HEK293 (cell line): ENCODE measurements around the gene CFL1.
"Not testable (repeated sequence)": the region's sequence is repeated elsewhere in the genome, so short reads cannot be mapped to it uniquely, and the experiment has no call there.

ENCODE experiments used
- CTCF ChIA-PET: fragments of 350-600 bp; formaldehyde crosslinking; extraction: SDS; loops from one replicate; lab custom pipeline; 2021; ENCODE audit warnings: antibody characterized with exemption; lab: Yijun Ruan, JAX
- POLR2A ChIA-PET: fragments of 300-600 bp; formaldehyde crosslinking; extraction: SDS; loops from one replicate; lab custom pipeline; 2020; ENCODE audit warnings: antibody characterized with exemption, inconsistent platforms; lab: Yijun Ruan, JAX
- H3K27ac ChIP-seq: fragments of 200-500 bp; sonication (Bioruptor generic); 2 replicates; pipeline ENCODE4 v1.5.1; 2014; ENCODE audit warnings: low read depth, low read length, control low read depth, inconsistent platforms; ENCODE audit errors: extremely low read depth
- H3K36me3 ChIP-seq, 2 experiments: fragments of 200-500 bp in 1 of 2; sonication (Bioruptor generic) in 1 of 2; 1 replicate in 1 of 2; 2 replicates in 1 of 2; pipeline ENCODE4 v1.5.1; 2014 to 2017; ENCODE audit warnings: inconsistent platforms in 2 of 2, low read length in 2 of 2; ENCODE audit not compliant: control insufficient read depth in 2 of 2, insufficient read depth in 1 of 2
- H3K4me1 ChIP-seq: fragments of 200-500 bp; sonication (Bioruptor generic); 2 replicates; pipeline ENCODE4 v1.5.1; 2014; ENCODE audit warnings: mild to moderate bottlenecking, low read length, inconsistent platforms; ENCODE audit not compliant: control insufficient read depth, insufficient read depth
- H3K4me3 ChIP-seq: 2 replicates; pipeline ENCODE4 v1.5.1; 2011; ENCODE audit warnings: low read depth, mild to moderate bottlenecking, control low read depth, low read length, moderate library complexity
- H3K9me3 ChIP-seq: fragments of 200-500 bp; sonication (Bioruptor generic); 2 replicates; pipeline ENCODE4 v1.5.1; 2014; ENCODE audit warnings: low read depth, low read length, inconsistent platforms; ENCODE audit not compliant: control insufficient read depth, insufficient read depth
- PBX3 ChIP-seq: sonication (generic); formaldehyde crosslinking; IDR thresholded peaks from 2 replicates; pipeline ENCODE4 v1.8.1; 2022; ENCODE audit warnings: mild to moderate bottlenecking, moderate library complexity, missing genetic modification reagents
- SP2 ChIP-seq: fragments of 450-650 bp; formaldehyde crosslinking; IDR thresholded peaks from 2 replicates; pipeline ENCODE4 v1.5.1; 2016; ENCODE audit warnings: missing biosample characterization, missing genetic modification characterization
- ZNF112 ChIP-seq: fragments of 450-650 bp; formaldehyde crosslinking; IDR thresholded peaks from 2 replicates; pipeline ENCODE4 v1.5.0; 2017; ENCODE audit warnings: missing biosample characterization, missing genetic modification characterization
- ZNF394 ChIP-seq: fragments of 450-650 bp; formaldehyde crosslinking; IDR thresholded peaks from 2 replicates; pipeline ENCODE4 v1.5.1; 2016; ENCODE audit warnings: missing biosample characterization, missing genetic modification characterization, mild to moderate bottlenecking, moderate library complexity, borderline replicate concordance
- ZNF488 ChIP-seq: fragments of 450-650 bp; formaldehyde crosslinking; IDR thresholded peaks from 2 replicates; pipeline ENCODE4 v1.5.1; 2016; ENCODE audit warnings: missing biosample characterization, missing genetic modification characterization
- TF ChIP-seq, protein P1 (sequence below): fragments of 450-650 bp; formaldehyde crosslinking; IDR thresholded peaks from 2 replicates; pipeline ENCODE4 v1.5.1; 2017; ENCODE audit warnings: missing biosample characterization, missing genetic modification characterization
- TF ChIP-seq, protein P2 (sequence below): fragments of 450-650 bp; formaldehyde crosslinking; IDR thresholded peaks from 2 replicates; pipeline ENCODE4 v1.5.1; 2017; ENCODE audit warnings: missing biosample characterization, missing genetic modification characterization
- TF ChIP-seq, protein P3 (sequence below): fragments of 450-650 bp; formaldehyde crosslinking; IDR thresholded peaks from 2 replicates; pipeline ENCODE4 v1.5.1; 2017; ENCODE audit warnings: missing biosample characterization, missing genetic modification characterization

CFL1 gene

GRCh38 chr11:65834202-65834601 lies 23.8 kb downstream of the CFL1 start:
- CTCF ChIA-PET, result interaction anchor here (1.3 kb wide), 1 partner anchor 16 kb away, joined by 4 read pairs; no protein-coding TSS in a partner anchor
- Histone ChIP-seq H3K4me3 (peak overlapping the region; percentile 39), H3K36me3 (no peaks in the 10 kb centered on the region), H3K9me3 (no peaks in the 10 kb centered on the region), H3K27ac (no peak overlapping the region), H3K4me1 (no peaks in the 10 kb centered on the region)
- POLR2A ChIA-PET, result interaction anchor here (0.7 kb wide), 2 partner anchors 15 to 37 kb away, joined by 3 to 4 read pairs; no protein-coding TSS in a partner anchor
- TF ChIP-seq, protein P1, sequence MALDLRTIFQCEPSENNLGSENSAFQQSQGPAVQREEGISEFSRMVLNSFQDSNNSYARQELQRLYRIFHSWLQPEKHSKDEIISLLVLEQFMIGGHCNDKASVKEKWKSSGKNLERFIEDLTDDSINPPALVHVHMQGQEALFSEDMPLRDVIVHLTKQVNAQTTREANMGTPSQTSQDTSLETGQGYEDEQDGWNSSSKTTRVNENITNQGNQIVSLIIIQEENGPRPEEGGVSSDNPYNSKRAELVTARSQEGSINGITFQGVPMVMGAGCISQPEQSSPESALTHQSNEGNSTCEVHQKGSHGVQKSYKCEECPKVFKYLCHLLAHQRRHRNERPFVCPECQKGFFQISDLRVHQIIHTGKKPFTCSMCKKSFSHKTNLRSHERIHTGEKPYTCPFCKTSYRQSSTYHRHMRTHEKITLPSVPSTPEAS (tag by site-specific recombination), result peak; percentile 27; the same call in 1 of the 2 replicates
- TF ChIP-seq ZNF112, result peak; percentile 22; the same call in 1 of the 2 replicates
- no peak for TF ChIP-seq ZNF488 (tag by site-specific recombination)
- TF ChIP-seq, protein P2, sequence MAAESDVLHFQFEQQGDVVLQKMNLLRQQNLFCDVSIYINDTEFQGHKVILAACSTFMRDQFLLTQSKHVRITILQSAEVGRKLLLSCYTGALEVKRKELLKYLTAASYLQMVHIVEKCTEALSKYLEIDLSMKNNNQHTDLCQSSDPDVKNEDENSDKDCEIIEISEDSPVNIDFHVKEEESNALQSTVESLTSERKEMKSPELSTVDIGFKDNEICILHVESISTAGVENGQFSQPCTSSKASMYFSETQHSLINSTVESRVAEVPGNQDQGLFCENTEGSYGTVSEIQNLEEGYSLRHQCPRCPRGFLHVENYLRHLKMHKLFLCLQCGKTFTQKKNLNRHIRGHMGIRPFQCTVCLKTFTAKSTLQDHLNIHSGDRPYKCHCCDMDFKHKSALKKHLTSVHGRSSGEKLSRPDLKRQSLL (tag by site-specific recombination), result no peak

DNA sequence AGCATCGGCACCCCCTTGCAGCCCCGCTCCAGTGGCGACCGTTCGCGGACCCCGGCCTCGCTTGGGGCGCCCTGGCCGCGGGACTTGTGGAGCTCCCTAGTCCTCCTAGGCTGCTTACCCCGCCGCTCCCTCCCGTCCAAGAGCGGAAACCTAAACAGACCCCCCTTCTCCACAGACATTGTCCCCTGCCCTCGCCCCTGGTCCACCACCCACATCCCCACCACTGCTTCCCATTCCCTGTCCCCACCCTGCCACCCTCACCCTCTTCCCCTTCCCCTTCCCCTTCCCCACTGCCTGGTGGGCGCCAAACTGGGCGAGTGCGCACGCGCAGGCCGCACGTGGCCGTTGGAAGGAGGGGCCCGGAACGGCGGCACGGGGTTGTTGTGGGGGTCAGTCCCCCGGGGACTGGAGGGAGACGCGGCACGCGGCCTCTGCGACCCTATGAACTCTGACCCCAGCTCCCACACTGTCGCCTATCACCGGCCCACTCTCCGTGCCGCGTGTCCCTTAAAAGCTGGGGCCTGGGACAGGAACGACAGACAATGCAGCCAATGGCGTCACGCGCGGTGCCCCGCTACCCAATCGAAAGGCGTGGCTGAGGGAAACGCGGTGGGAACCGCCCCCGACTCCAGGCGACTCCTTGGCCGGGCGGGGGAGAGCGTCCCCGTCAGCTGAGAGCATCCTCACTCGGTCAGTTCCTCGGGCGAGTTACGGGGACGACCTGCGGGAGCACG lies 24.5 kb downstream of the CFL1 start, which contains the start of gene SNX32:
SNX32 (plus strand) TSS at position 667 of the 734 bp plus-strand sequence. CDS start 103 bp downstream, outside the sequence.
- ChIA-PET CTCF (interaction anchor here (0.6 to 2.8 kb wide), 5 partner anchors 15 to 184 kb away, joined by 3 to 6 read pairs (median 3); partner anchors contain the start of gene MUS81), POLR2A (interaction anchor here (0.7 to 0.9 kb wide), 3 partner anchors 16 to 38 kb away, joined by 3 to 4 read pairs (median 3); no protein-coding TSS in a partner anchor)
- Histone ChIP-seq H3K36me3 (no peaks in the 10 kb centered on the region), H3K4me3 (peak within 1 kb of the TSS; percentile 39), H3K4me1 (no peaks in the 10 kb centered on the region), H3K9me3 (no peaks in the 10 kb centered on the region), H3K27ac (no peak within 1 kb of the TSS)
- peak; percentile 95; the same call in 1 of the 2 replicates for TF ChIP-seq PBX3
- peak; percentile 73 for TF ChIP-seq SP2 (tag by site-specific recombination)
- TF ChIP-seq, protein P3, sequence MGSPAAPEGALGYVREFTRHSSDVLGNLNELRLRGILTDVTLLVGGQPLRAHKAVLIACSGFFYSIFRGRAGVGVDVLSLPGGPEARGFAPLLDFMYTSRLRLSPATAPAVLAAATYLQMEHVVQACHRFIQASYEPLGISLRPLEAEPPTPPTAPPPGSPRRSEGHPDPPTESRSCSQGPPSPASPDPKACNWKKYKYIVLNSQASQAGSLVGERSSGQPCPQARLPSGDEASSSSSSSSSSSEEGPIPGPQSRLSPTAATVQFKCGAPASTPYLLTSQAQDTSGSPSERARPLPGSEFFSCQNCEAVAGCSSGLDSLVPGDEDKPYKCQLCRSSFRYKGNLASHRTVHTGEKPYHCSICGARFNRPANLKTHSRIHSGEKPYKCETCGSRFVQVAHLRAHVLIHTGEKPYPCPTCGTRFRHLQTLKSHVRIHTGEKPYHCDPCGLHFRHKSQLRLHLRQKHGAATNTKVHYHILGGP (tag by site-specific recombination), result no peak
- TF ChIP-seq, all 188 proteins: peak for 2

- ChIA-PET CTCF (interaction anchor here (0.7 to 2.8 kb wide), 8 partner anchors 12 to 291 kb away, joined by 3 to 8 read pairs (median 4); partner anchors contain the start of genes CCDC85B and KAT5), POLR2A (interaction anchor here (0.7 to 1.4 kb wide), 3 partner anchors 17 to 169 kb away, joined by 3 read pairs; partner anchors contain the start of gene RELA)
- H3K9me3 ChIP-seq, H3K27ac ChIP-seq, H3K4me1 ChIP-seq, H3K36me3 ChIP-seq, H3K4me3 ChIP-seq: not testable (repeated sequence)
- TF ChIP-seq ZNF394 (tag by site-specific recombination), result peak; percentile 62; the same call in 1 of the 2 replicates
These were observed 25.7 kb downstream of the CFL1 start for GRCh38 chr11:65832231-65832630.
